Measurements from ENCODE around the gene ZDHHC8.

DNA sequence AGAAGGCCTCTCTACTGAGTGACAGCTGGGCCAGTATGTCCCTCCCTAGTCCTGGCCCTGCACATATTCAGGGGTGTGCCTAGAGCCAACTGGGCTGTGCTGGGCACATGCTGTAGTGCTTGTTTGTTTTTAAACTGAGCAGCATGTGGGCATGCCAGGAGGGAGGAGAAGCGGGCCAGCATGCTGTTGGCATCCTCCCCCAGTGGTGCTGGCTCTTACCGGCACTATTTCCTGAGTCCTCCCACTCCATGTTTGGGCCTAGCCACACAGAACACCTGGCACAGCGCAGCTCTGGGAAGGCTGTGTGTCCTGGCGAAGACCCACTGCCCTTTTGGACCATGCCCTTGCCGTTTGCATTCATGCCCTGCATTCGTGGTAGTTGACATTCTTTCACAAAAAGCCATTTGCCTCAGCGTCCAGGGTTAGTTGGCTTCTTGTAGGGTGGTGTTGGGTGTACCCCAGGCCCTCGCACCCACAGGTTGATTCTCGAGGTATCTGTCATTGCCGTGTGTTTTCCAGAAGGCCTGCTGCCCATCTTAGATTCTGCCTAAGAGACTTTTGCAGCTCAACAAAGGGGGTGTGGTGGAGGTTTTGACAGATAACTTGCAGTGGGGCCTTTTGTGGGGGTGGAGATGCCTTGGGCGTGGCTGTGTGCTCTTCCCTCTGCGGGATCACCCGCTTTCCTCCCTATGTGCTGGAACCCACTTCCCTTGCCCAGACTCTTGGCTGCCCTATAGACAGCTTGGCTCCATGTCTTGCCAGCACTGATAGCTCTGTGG lies 38.0 kb upstream of the ZDHHC8 start:
- TF ChIP-seq CTCF (IDR thresholded peaks at IDR 0.05), result no peak
- TF ChIP-seq POLR2A (IDR thresholded peaks at IDR 0.05), result no peak
